ENCODE measurements around the gene ELMO1.
A peak's percentile ranks its signal among the peaks of the same experiment; 100 is the strongest.
"Not testable (repeated sequence)": the region's sequence is repeated elsewhere in the genome, so short reads cannot be mapped to it uniquely, and the experiment has no call there.

The ELMO1 gene

GRCh38 chr7:36994456-36995112 lies 454.1 kb downstream of the ELMO1 start:
- DNase-seq, result no peak

GRCh38 chr7:36986948-36987724 lies 461.5 kb downstream of the ELMO1 start:
- DNase-seq, result peak; percentile 13

GRCh38 chr7:36986511-36986933 lies 462.1 kb downstream of the ELMO1 start:
- no peak for DNase-seq

GRCh38 chr7:36985866-36986400 lies 462.7 kb downstream of the ELMO1 start:
- DNase-seq, result no peak

GRCh38 chr7:36985316-36985715 lies 463.3 kb downstream of the ELMO1 start:
- DNase-seq, result no peak

GRCh38 chr7:36984710-36985312 lies 463.9 kb downstream of the ELMO1 start:
- DNase-seq, result peak; percentile 80

GRCh38 chr7:36984041-36984521 lies 464.6 kb downstream of the ELMO1 start:
- peak; percentile 37 for DNase-seq

- no peak for DNase-seq
These were observed 465.9 kb downstream of the ELMO1 start for GRCh38 chr7:36982766-36983165.

- no peak for DNase-seq
These were observed 468.8 kb downstream of the ELMO1 start for GRCh38 chr7:36979810-36980248.

GRCh38 chr7:36978461-36978860 lies 470.2 kb downstream of the ELMO1 start:
- no peak for DNase-seq

- DNase-seq, result no peak
These were observed 470.8 kb downstream of the ELMO1 start for GRCh38 chr7:36977878-36978277.

GRCh38 chr7:36973534-36973933 lies 475.1 kb downstream of the ELMO1 start:
- not testable (repeated sequence) for DNase-seq

GRCh38 chr7:36972140-36972518 lies 476.5 kb downstream of the ELMO1 start:
- peak; percentile 11 for DNase-seq

- no peak for DNase-seq
These were observed 477.0 kb downstream of the ELMO1 start for GRCh38 chr7:36971515-36972139.

GRCh38 chr7:36970551-36971514 lies 477.8 kb downstream of the ELMO1 start:
- DNase-seq, result no peak

GRCh38 chr7:36969376-36969775 lies 479.3 kb downstream of the ELMO1 start:
- peak; percentile 90 for DNase-seq

- peak; percentile 31 for DNase-seq
These were observed 481.3 kb downstream of the ELMO1 start for GRCh38 chr7:36967387-36967786.

GRCh38 chr7:36966636-36967035 lies 482.0 kb downstream of the ELMO1 start:
- no peak for DNase-seq

GRCh38 chr7:36966039-36966438 lies 482.6 kb downstream of the ELMO1 start:
- no peak for DNase-seq

- DNase-seq, result no peak
These were observed 483.0 kb downstream of the ELMO1 start for GRCh38 chr7:36965625-36966024.

- DNase-seq, result no peak
These were observed 484.4 kb downstream of the ELMO1 start for GRCh38 chr7:36964297-36964696.

GRCh38 chr7:36962367-36962766 lies 486.3 kb downstream of the ELMO1 start:
- no peak for DNase-seq
